Neural cell (in vitro differentiated cells): ENCODE data around the gene SDC1.

ENCODE experiments used
- EZH2 ChIP-seq: fragments of 200-600, 300-800 bp; shearing (Covaris generic), sonication (generic); IDR thresholded peaks from 2 replicates; pipeline ENCODE4 v1.6.1; 2014; ENCODE audit warnings: antibody characterized with exemption, low read length, borderline replicate concordance, mild to moderate bottlenecking; ENCODE audit not compliant: insufficient read depth, poor library complexity, severe bottlenecking
- TAF1 ChIP-seq: IDR thresholded peaks from 2 replicates; pipeline ENCODE4 v1.6.1; 2012; ENCODE audit warnings: low read depth

- TF ChIP-seq EZH2 (no peak), TAF1 (no peak)
Observed at GRCh38 chr2:20247084-20247483, 22.2 kb upstream of the SDC1 start.
